PC-3 (cell line): ENCODE results near the gene C9orf43. TPM values are rescaled to one million over a fixed set of nuclear protein-coding genes. Genes with fewer than 3 reads are reported as not detected.
A peak's percentile ranks its signal among the peaks of the same experiment; 100 is the strongest.

Source experiments
- ATAC-seq: fragments of 200-7000 bp; cut with Tn5 transposase; 2 replicates; pipeline ENCODE4 v1.9.1; 2020; ENCODE audit warnings: mild to moderate bottlenecking, moderate library complexity
- BruUV-seq: library from RNA; stranded (reverse); fragments of 400-500 nt; replicated peaks from 2 replicates; lab custom pipeline; 2021; lab: Mats Ljungman, UMichigan
- CTCF ChIA-PET: fragments of 300-600 bp; sonication (Branson Sonifier 250); formaldehyde crosslinking; loops from one replicate; lab custom pipeline; 2022; ENCODE audit warnings: antibody characterized with exemption; lab: Charles Lee
- POLR2A ChIA-PET: fragments of 300-600 bp; sonication (Branson Sonifier 250); formaldehyde crosslinking; loops from one replicate; lab custom pipeline; 2022; ENCODE audit warnings: antibody characterized with exemption; ENCODE audit not compliant: unreplicated experiment; lab: Charles Lee
- DNase-seq: peaks from one replicate; pipeline ENCODE4 v3.0.0-alpha.2; 2015
- H2AFZ ChIP-seq: fragments of 300-600 bp; sonication (generic); 2 replicates; pipeline ENCODE4 v1.6.0; 2016; ENCODE audit warnings: antibody characterized with exemption, low read length
- H3F3A ChIP-seq: fragments of 300-600 bp; sonication (generic); one replicate; pipeline ENCODE4 v1.6.0; 2017; ENCODE audit warnings: antibody characterized with exemption, low read length, control low read depth, mild to moderate bottlenecking; ENCODE audit not compliant: unreplicated experiment
- H3K27ac ChIP-seq: fragments of 300-600 bp; sonication (generic); 2 replicates; pipeline ENCODE4 v1.5.1; 2016; ENCODE audit warnings: mild to moderate bottlenecking, low read length
- H3K27me3 ChIP-seq: fragments of 300-600 bp; sonication (generic); 2 replicates; pipeline ENCODE4 v1.6.1; 2016; ENCODE audit warnings: low read length, mixed read lengths
- H3K36me3 ChIP-seq: fragments of 300-600 bp; sonication (generic); 2 replicates; pipeline ENCODE4 v1.6.1; 2016; ENCODE audit warnings: low read depth, mixed run types, low read length, mixed read lengths
- H3K4me1 ChIP-seq: fragments of 300-600 bp; sonication (generic); 2 replicates; pipeline ENCODE4 v1.5.1; 2016; ENCODE audit warnings: low read length; ENCODE audit not compliant: insufficient read depth
- H3K4me2 ChIP-seq: fragments of 300-600 bp; sonication (generic); 2 replicates; pipeline ENCODE4 v1.6.0; 2016; ENCODE audit warnings: low read length
- H3K4me3 ChIP-seq: fragments of 300-600 bp; sonication (generic); 2 replicates; pipeline ENCODE4 v1.5.1; 2016; ENCODE audit warnings: mild to moderate bottlenecking, low read length, mixed read lengths
- H3K79me2 ChIP-seq: fragments of 300-600 bp; sonication (generic); 2 replicates; pipeline ENCODE4 v1.6.1; 2017; ENCODE audit warnings: low read length, mixed read lengths
- H3K9ac ChIP-seq: fragments of 300-600 bp; sonication (generic); 2 replicates; pipeline ENCODE4 v1.6.0; 2016; ENCODE audit warnings: mild to moderate bottlenecking, low read length
- H3K9me2 ChIP-seq: fragments of 300-600 bp; sonication (generic); replicated peaks from 2 replicates; pipeline ENCODE4 v1.6.1; 2016; ENCODE audit warnings: mixed run types, low read length, mixed read lengths
- H3K9me3 ChIP-seq: fragments of 300-600 bp; sonication (generic); 2 replicates; pipeline ENCODE4 v1.6.1; 2016; ENCODE audit warnings: low read length, mixed read lengths
- H4K20me1 ChIP-seq: fragments of 300-600 bp; sonication (generic); 2 replicates; pipeline ENCODE4 v1.6.1; 2016; ENCODE audit warnings: low read length, mixed read lengths
- EZH2 ChIP-seq: fragments of 300-600 bp; sonication (generic); IDR thresholded peaks from one replicate; pipeline ENCODE4 v1.6.1; 2017; ENCODE audit warnings: antibody characterized with exemption, mild to moderate bottlenecking, low read length; ENCODE audit not compliant: unreplicated experiment
- EZH2phosphoT487 ChIP-seq: fragments of 300-600 bp; sonication (generic); IDR thresholded peaks from 2 replicates; pipeline ENCODE4 v1.6.1; 2018; ENCODE audit warnings: mild to moderate bottlenecking, antibody characterized with exemption, low read length, borderline replicate concordance
- intact Hi-C: fragments of 100-400 bp; cut with micrococcal nuclease; formaldehyde crosslinking; loops from 2 replicates; pipeline ENCODE4 v1.9.0; 2023
- total RNA-seq: library from RNA; depleted of rRNA; stranded (reverse); fragments of >200 nt; gene quantifications from 2 replicates; pipeline ENCODE4 v1.2.3, GENCODE V29; 2014
- TF ChIP-seq, protein P1 (sequence below): fragments of 300-600 bp; sonication (generic); conservative IDR thresholded peaks from 2 replicates; pipeline ENCODE4 v1.5.1; 2017; ENCODE audit warnings: antibody characterized with exemption, low read depth, mild to moderate bottlenecking, low read length

Gene C9orf43
- total RNA-seq, 1 experiment from 2014 or later, result 0.29 TPM

DNA sequence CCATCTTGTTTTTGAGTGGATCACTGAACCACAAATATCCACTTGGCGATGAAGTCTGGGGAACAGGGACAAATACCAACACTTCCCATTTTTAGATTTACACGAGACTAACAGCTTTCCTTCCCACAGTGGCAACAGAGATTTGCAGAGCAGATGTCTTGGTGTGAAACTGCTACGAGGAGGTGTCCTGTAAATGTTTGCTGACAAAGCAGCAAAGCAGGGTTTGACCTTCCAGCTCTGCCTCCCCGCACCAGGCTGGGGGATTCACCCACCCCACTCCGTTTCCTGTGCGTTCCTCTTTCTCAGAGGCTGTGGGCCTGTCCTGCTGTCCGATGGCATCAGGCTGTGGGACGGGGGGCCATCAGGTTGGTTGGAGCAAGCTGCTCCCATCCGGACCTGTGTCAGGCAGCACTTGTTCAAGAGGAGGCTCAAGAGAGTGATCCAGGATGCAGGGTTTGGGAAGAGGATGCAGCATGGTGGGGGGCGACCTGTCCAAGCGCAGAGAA lies 52.3 kb downstream of the C9orf43 start:
- H3K9me2 ChIP-seq, result no peaks in the 10 kb centered on the region
- ATAC-seq, result no peak
- 0 out of 2 replicates have a peak, but pooled peaks cover 6% of the 10 kb centered on the region for H3K36me3 ChIP-seq
- H3K27me3 ChIP-seq, result no peaks in the 10 kb centered on the region
- H3K4me3 ChIP-seq, result peak overlapping the region; percentile 88
- no peak for TF ChIP-seq EZH2
- TF ChIP-seq, protein P1, sequence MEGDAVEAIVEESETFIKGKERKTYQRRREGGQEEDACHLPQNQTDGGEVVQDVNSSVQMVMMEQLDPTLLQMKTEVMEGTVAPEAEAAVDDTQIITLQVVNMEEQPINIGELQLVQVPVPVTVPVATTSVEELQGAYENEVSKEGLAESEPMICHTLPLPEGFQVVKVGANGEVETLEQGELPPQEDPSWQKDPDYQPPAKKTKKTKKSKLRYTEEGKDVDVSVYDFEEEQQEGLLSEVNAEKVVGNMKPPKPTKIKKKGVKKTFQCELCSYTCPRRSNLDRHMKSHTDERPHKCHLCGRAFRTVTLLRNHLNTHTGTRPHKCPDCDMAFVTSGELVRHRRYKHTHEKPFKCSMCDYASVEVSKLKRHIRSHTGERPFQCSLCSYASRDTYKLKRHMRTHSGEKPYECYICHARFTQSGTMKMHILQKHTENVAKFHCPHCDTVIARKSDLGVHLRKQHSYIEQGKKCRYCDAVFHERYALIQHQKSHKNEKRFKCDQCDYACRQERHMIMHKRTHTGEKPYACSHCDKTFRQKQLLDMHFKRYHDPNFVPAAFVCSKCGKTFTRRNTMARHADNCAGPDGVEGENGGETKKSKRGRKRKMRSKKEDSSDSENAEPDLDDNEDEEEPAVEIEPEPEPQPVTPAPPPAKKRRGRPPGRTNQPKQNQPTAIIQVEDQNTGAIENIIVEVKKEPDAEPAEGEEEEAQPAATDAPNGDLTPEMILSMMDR, result no peak
- no peak for TF ChIP-seq EZH2phosphoT487
- peak overlapping the region; percentile 96 for H2AFZ ChIP-seq
- no peaks in the 10 kb centered on the region for H3F3A ChIP-seq
- DNase-seq, result no peak
- CTCF ChIA-PET, result no interaction called here
- H4K20me1 ChIP-seq, result 0 out of 2 replicates have a peak, but pooled peaks cover 5% of the 10 kb centered on the region
- H3K4me2 ChIP-seq, result peak overlapping the region; percentile 97
- no peaks in the 10 kb centered on the region for H3K9me3 ChIP-seq
- H3K79me2 ChIP-seq, result peaks cover 43% of the 10 kb centered on the region
- BruUV-seq, result no TSS peak
- H3K27ac ChIP-seq, result no peak overlapping the region
- POLR2A ChIA-PET, result no interaction called here
- peaks cover 27% of the 10 kb centered on the region for H3K4me1 ChIP-seq
- intact Hi-C loops, result no loop called here
- H3K9ac ChIP-seq, result peak overlapping the region; percentile 21; the same call in 1 of the 2 replicates

DNA sequence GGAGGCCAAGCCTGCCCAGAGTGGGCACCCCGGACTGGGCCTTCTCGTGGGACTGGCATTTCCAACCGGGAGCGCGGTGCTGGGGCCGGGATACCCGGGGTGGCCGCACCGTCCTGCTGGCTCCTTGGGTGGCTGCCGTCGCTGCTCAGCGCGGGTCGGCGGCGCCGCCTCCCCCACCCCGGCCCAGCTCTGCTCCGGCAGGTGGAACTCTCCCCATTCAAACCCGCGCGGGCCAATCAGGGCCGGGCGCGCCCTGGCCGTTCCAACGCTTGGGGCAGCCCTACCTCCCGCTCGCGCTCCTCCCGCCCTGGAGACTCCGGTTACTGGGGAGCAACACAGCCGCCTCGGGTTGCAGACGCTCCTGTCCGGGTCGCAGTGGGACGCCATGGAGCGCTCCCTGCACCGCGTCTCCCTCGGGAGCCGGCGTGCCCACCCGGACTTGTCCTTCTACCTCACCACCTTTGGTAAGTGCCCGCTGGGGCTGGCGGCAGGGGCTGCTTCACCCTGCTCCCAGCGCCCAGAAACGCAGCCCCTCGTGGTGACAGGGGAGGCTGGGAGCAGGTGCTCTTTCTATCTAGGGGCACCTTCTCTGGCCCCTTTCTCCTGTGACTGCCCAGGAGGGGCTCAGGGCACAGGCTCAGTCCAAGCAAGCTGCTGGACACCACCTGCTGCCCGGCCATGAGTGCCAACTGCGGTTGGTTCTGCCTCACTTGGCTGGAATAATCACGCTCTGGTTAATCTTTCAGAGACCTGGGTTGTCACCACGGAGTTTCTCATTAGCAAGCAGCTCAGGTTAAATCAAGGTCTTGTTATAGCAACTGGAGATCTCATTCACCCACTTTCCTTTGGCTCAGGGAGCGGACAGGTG lies 53.1 kb downstream of the C9orf43 start, which contains the start of gene RGS3:
RGS3 (plus strand) TSS at position 310 of the 868 bp plus-strand sequence; CDS start at position 386, 76 bp downstream.
- peak within 1 kb of the TSS; percentile 70 for H3K9ac ChIP-seq
- TF ChIP-seq EZH2phosphoT487 (no peak), EZH2 (no peak)
- TF ChIP-seq, protein P1, result no peak
- TSS peak; percentile 46 for BruUV-seq
- CTCF ChIA-PET, result no interaction called here
- ATAC-seq (peak; percentile 94), DNase-seq (peak; percentile 79)
- 0 out of 2 replicates have a peak, but pooled peaks cover 5% of the 10 kb centered on the region for H4K20me1 ChIP-seq
- H3K4me3 ChIP-seq, result peak within 1 kb of the TSS; percentile 88
- H3K27ac ChIP-seq, result no peak within 1 kb of the TSS
- POLR2A ChIA-PET, result no interaction called here
- intact Hi-C loops, result no loop called here
- peak within 1 kb of the TSS; percentile 96 for H2AFZ ChIP-seq
- H3K27me3 ChIP-seq, result no peaks in the 10 kb centered on the region
- peaks cover 27% of the 10 kb centered on the region for H3K4me1 ChIP-seq
- H3F3A ChIP-seq, result no peaks in the 10 kb centered on the region
- 0 out of 2 replicates have a peak, but pooled peaks cover 6% of the 10 kb centered on the region for H3K36me3 ChIP-seq
- H3K9me3 ChIP-seq, result no peaks in the 10 kb centered on the region
- peak within 1 kb of the TSS; percentile 97 for H3K4me2 ChIP-seq
- no peaks in the 10 kb centered on the region for H3K9me2 ChIP-seq
- H3K79me2 ChIP-seq, result peaks cover 51% of the 10 kb centered on the region
